CD4-positive, alpha-beta T cell treated with Interleukin-17A for 4 hours (primary cell): ENCODE results near the gene MYEF2.

Experiments
- DNase-seq: peaks from one replicate; pipeline ENCODE4 v3.0.0-alpha.2; 2020; ENCODE audit warnings: mixed read lengths

The MYEF2 gene

DNA sequence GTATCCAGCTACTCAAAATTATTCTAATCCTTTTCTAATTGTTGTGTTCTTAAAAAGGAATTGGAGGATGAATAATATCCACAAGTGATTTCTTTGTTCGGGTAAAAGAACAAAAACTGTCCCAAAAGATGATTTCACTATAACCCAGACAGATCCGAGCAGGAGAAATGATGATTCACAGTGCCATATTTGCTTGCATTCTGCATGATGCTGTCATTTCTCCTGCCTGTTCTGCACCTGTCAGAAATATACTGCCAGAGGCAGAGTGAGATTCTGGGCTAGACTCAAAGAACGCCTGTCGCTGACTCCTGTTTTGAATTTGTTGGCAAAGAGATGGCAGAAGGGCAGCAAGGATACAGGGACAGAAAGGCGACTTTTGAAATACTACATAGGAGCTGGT is 92.0 kb downstream of the MYEF2 start:
- no peak for DNase-seq

DNA sequence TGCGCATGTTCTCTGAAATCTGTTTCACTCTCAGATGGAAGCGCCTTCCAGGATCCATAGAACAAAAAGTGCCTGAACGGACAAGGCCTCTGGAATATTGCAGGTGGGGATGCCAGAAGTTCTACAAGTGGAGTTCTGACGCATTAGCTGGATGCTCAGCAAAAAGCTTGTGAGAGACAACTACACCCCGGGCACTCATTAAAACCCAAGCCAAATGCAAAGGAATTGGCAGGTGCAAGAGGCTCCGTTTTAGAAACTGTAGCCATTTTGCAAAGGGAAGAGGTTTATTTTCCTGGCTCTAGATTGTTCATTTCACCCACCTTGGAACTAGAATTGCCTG is 92.5 kb downstream of the MYEF2 start:
- DNase-seq, result no peak

DNA sequence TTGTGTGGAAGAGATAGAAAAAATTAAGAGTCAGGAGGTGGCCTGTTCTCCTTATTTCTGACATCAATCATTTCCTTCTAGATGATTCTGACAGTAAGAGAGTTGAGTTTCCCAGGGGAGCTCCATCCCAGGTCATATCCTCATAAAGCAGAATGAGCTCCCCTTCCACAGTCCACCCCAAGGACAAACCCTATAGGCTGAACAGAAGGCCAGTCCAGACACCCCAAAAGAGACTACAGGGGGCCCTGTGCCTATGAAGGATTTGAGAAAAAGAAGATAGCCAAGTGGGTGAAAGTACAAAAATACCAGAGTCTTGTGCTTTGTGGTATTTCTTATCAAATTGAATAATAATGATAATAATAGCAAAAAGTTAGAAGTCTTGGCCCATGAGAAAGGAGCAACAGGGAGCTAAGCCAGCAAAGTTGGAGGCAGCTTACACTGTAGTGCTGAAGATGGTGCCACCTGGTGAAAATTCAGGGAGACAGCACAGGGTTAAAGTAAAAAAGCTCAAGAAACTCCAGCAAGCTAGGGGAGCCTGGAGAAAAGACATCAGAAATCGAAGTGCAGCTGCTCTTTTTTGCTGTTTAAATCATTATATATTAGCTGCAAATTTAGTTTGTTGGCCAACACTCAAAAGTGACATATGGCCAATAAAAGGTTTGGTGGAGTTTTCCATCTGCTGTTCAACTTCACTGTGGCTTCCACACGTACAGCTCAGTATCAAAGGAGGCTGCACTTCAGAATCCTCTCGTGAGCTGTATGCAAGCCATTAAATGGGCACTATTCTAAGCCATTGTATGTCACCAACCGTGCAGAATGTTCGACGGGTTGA is 93.1 kb downstream of the MYEF2 start:
- DNase-seq, result no peak
